Measurements from ENCODE around the gene KAT2A. TPM values are rescaled to one million over a fixed set of nuclear protein-coding genes. Genes with fewer than 3 reads are reported as not detected.

The KAT2A gene
- total RNA-seq, 1 experiment from 2014 or later, result 42.1 TPM

GRCh38 chr17:42163113-42163512 lies 41.9 kb upstream of the KAT2A start:
- Histone ChIP-seq H3K4me1 (replicated peaks; ENCODE audit: insufficient read depth) (no peaks in the 10 kb centered on the region), H3K4me2 (no peak overlapping the region), H3K36me3 (ENCODE audit: low read depth) (no peaks in the 10 kb centered on the region), H3K9me3 (ENCODE audit: insufficient read depth, low read depth) (no peaks in the 10 kb centered on the region), H3K27ac (no peak overlapping the region), H3F3A (ENCODE audit: insufficient read depth, low read depth) (no peaks in the 10 kb centered on the region), H3K9me2 (ENCODE audit: insufficient read depth) (no peaks in the 10 kb centered on the region), H2AFZ (no peak overlapping the region), H3K27me3 (ENCODE audit: insufficient read depth, low read depth) (no peaks in the 10 kb centered on the region), H3K4me3 (no peak overlapping the region), H4K20me1 (ENCODE audit: insufficient read depth) (no peaks in the 10 kb centered on the region), H3K79me2 (ENCODE audit: low read depth) (no peaks in the 10 kb centered on the region)
- intact Hi-C loops (cut with micrococcal nuclease; ENCODE audit: unreplicated experiment), result no loop called here
- DNase-seq, result no peak
- no peak for TF ChIP-seq EZH2 (IDR thresholded peaks at IDR 0.05; ENCODE audit: low read depth)
- peak; percentile 55 for TF ChIP-seq CTCF (conservative IDR thresholded peaks at IDR 0.05)
- no TSS peak for BruUV-seq (replicated peaks)
- ChIA-PET CTCF (interaction anchor here (0.6 kb wide), 1 partner anchor 24 kb away, joined by 4 read pairs; no protein-coding TSS in a partner anchor), POLR2A (ENCODE audit: unreplicated experiment) (no interaction called here)

GRCh38 chr17:42160531-42160910 lies 39.4 kb upstream of the KAT2A start:
- no peak for DNase-seq
- H3K36me3 ChIP-seq (ENCODE audit: low read depth), result no peaks in the 10 kb centered on the region
- no peak overlapping the region for H3K27ac ChIP-seq
- no peak overlapping the region for H3K4me3 ChIP-seq
- intact Hi-C loops (cut with micrococcal nuclease; ENCODE audit: unreplicated experiment), result no loop called here
- no peaks in the 10 kb centered on the region for H3K9me2 ChIP-seq (ENCODE audit: insufficient read depth)
- POLR2A ChIA-PET (ENCODE audit: unreplicated experiment), result no interaction called here
- no peaks in the 10 kb centered on the region for H3K4me1 ChIP-seq (replicated peaks; ENCODE audit: insufficient read depth)
- TF ChIP-seq EZH2 (IDR thresholded peaks at IDR 0.05; ENCODE audit: low read depth), result no peak
- TF ChIP-seq CTCF (conservative IDR thresholded peaks at IDR 0.05), result no peak
- H2AFZ ChIP-seq, result no peak overlapping the region
- no peak overlapping the region for H3K4me2 ChIP-seq
- no peaks in the 10 kb centered on the region for H3K27me3 ChIP-seq (ENCODE audit: insufficient read depth, low read depth)
- no peaks in the 10 kb centered on the region for H3F3A ChIP-seq (ENCODE audit: insufficient read depth, low read depth)
- no peaks in the 10 kb centered on the region for H3K79me2 ChIP-seq (ENCODE audit: low read depth)
- no peaks in the 10 kb centered on the region for H4K20me1 ChIP-seq (ENCODE audit: insufficient read depth)
- CTCF ChIA-PET, result no interaction called here
- H3K9me3 ChIP-seq (ENCODE audit: insufficient read depth, low read depth), result no peaks in the 10 kb centered on the region
- no TSS peak for BruUV-seq (replicated peaks)

GRCh38 chr17:42159796-42160530 lies 38.8 kb upstream of the KAT2A start:
- TF ChIP-seq EZH2 (IDR thresholded peaks at IDR 0.05; ENCODE audit: low read depth), result no peak
- no peak for TF ChIP-seq CTCF (conservative IDR thresholded peaks at IDR 0.05)
- BruUV-seq (replicated peaks), result no TSS peak
- H3K9me2 ChIP-seq (ENCODE audit: insufficient read depth), result no peaks in the 10 kb centered on the region
- no peaks in the 10 kb centered on the region for H3F3A ChIP-seq (ENCODE audit: insufficient read depth, low read depth)
- H3K79me2 ChIP-seq (ENCODE audit: low read depth), result no peaks in the 10 kb centered on the region
- no peaks in the 10 kb centered on the region for H3K4me1 ChIP-seq (replicated peaks; ENCODE audit: insufficient read depth)
- intact Hi-C loops (cut with micrococcal nuclease; ENCODE audit: unreplicated experiment), result no loop called here
- POLR2A ChIA-PET (ENCODE audit: unreplicated experiment), result no interaction called here
- H3K36me3 ChIP-seq (ENCODE audit: low read depth), result no peaks in the 10 kb centered on the region
- no peaks in the 10 kb centered on the region for H3K9me3 ChIP-seq (ENCODE audit: insufficient read depth, low read depth)
- H3K27me3 ChIP-seq (ENCODE audit: insufficient read depth, low read depth), result no peaks in the 10 kb centered on the region
- CTCF ChIA-PET, result no interaction called here
- no peak overlapping the region for H3K4me3 ChIP-seq
- no peaks in the 10 kb centered on the region for H4K20me1 ChIP-seq (ENCODE audit: insufficient read depth)
- no peak overlapping the region for H3K27ac ChIP-seq
- H3K4me2 ChIP-seq, result no peak overlapping the region
- no peak overlapping the region for H2AFZ ChIP-seq
- DNase-seq, result no peak
